22Rv1 (cell line): ENCODE data around the gene SHANK1.
"Not testable (repeated sequence)": the region's sequence is repeated elsewhere in the genome, so short reads cannot be mapped to it uniquely, and the experiment has no call there.

Experiments
- ZFX ChIP-seq: fragments of 450-650 bp; IDR thresholded peaks from 2 replicates; pipeline ENCODE4 v1.6.1; 2017; ENCODE audit warnings: antibody characterized with exemption, borderline replicate concordance
- TF ChIP-seq, protein P1 (sequence below): fragments of 450-650 bp; IDR thresholded peaks from 2 replicates; pipeline ENCODE4 v1.5.1; 2017; ENCODE audit warnings: mild to moderate bottlenecking

DNA sequence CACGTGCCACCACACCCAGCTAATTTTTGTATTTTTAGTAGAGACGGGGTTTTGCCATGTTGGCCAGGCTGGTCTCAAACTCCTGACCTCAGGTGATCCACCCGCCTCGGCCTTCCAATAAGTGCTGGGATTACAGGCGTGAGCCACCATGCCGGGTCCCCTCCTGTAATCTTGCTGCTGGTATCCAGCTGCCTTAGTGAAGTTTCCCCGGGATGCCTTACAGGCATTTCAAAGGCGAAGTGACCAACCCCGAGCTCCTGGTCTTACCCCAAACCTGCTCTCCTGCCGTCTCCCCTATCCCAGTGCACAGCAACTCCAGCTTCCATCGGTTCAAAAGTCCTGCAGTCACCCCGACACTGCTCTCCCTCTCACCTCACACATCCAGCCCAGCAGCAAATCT, 47.1 kb upstream of the SHANK1 start:
- TF ChIP-seq, protein P1, sequence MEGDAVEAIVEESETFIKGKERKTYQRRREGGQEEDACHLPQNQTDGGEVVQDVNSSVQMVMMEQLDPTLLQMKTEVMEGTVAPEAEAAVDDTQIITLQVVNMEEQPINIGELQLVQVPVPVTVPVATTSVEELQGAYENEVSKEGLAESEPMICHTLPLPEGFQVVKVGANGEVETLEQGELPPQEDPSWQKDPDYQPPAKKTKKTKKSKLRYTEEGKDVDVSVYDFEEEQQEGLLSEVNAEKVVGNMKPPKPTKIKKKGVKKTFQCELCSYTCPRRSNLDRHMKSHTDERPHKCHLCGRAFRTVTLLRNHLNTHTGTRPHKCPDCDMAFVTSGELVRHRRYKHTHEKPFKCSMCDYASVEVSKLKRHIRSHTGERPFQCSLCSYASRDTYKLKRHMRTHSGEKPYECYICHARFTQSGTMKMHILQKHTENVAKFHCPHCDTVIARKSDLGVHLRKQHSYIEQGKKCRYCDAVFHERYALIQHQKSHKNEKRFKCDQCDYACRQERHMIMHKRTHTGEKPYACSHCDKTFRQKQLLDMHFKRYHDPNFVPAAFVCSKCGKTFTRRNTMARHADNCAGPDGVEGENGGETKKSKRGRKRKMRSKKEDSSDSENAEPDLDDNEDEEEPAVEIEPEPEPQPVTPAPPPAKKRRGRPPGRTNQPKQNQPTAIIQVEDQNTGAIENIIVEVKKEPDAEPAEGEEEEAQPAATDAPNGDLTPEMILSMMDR, result not testable (repeated sequence)
- TF ChIP-seq ZFX, result not testable (repeated sequence)
